LoVo (cell line): ENCODE results near the gene CACNG7.

Experiments used
- DNase-seq: peaks from one replicate; pipeline ENCODE4 v3.0.0-alpha.2; 2016; ENCODE audit warnings: low spot score

CACNG7 gene

DNA sequence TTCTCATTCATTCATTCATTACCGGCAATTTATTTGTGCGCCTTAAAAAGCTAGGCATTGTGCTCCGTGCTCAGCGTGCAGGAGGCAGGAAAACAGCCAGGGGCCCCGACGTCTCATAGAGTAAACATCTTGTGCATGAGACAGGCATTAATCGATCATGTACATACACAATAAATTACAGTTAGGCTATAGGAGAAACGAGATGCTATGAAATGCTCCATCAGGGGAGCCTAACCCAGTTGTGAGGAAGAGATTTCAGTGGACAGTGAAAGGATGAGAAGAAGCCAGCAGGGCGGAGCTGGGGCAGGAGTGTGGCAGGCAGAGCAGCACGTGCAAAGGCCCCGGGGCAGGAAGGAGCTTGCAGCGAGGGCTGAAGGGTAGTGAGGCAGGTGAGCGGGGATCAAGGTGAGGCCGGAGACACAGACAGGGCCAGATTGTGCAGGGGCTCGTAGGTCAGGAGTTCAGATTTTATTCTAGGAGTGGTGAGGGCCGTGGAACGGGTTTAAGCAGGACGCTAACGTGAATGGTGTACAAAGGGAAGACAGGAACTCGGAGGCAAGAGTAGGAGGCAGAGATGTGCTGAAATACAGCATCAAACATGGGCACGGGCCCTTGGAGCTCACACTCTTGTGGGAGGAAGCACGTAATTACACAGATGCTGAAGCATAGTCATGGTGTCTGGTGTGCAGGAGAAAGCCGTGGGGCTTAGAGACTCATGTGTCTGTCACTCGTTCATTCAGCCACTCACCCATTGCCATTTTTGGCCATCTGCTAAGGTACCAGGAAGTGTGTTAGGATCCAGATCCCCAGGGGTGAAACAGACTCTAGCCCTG, 74.6 kb downstream of the CACNG7 start:
- no peak for DNase-seq

DNA sequence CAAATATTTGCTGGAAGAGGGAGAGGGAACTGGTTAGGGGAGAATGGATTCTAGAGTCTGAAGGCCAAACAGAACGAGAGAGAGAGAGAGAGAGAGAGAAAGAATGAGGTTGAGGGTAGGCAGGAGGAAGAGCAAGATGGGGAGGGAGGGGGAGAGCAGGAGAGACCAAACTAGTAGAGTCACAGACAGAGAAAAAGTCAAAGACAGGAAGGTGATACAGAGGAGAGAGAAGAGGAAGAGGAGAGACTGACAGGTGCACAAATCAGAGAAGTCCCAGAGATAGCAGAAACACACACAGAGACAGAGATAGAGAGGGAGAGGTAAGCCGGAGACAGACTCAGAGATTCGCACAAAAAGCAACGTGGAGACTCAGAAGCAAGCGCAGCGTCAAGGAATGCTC, 76.8 kb downstream of the CACNG7 start:
- DNase-seq: no peak

DNA sequence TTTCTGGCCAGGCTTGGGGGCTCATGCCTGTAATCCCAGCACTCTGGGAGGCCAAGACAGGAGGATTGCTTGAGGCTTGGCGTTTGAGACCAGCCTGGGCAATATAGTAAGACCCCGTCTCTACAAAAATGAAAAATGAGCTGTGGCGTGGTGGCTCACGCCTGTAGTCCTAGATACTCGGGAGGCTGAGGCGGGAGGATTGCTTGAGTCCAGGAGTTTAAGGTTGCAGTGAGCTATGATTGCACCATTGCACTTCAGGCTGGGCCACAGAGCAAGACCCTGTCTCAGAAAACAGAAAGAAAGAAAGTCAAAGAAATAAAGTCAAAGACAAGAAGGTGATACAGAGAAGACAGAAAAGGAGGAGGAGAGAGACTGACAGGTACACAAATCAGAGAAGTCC, 79.9 kb downstream of the CACNG7 start:
- DNase-seq: no peak

DNA sequence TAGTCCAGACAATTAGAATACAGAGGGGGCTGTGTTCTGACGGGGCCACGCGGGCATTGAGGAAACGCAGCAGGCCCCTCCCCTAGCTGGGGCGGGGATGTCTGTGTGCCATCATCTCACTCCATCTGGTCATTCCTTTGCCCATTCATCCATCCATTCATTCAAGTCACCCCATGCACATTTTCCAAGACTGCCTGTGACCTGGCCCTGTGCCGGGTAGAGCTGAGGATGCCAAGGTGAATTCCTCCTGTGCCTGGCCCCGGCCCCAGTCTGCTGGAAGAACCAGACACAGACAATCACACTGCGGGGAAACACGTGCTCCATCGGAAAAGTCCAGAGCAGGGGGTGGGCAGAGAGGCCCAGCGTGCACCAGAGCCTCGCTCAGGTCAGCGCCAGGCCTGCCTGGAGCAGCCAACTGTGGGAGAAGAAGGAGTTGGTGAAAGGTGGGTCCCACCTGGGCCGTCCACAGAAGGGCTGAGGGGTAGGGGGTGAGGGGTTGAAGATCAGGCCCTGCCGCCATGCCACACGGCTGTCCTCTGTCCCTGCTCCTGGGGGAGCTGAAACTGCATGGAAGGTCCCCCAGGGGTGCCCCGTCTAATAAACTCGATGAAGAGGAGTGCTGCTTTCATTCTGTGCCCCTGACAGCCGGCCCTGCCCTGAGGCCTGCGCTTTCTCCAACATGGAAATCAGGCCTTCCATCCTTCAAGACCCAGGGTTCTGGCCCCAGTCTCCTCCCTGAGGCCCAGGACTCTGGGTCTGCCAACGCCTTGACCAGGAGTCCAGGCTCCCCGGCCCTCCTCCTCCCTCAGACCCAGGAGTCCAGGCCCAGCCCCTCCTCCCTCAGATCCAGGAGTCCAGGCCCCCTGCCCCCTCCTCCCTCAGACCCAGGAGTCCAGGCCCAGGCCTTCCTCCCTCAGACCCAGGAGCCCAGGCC, 80.8 kb downstream of the CACNG7 start:
- no peak for DNase-seq

DNA sequence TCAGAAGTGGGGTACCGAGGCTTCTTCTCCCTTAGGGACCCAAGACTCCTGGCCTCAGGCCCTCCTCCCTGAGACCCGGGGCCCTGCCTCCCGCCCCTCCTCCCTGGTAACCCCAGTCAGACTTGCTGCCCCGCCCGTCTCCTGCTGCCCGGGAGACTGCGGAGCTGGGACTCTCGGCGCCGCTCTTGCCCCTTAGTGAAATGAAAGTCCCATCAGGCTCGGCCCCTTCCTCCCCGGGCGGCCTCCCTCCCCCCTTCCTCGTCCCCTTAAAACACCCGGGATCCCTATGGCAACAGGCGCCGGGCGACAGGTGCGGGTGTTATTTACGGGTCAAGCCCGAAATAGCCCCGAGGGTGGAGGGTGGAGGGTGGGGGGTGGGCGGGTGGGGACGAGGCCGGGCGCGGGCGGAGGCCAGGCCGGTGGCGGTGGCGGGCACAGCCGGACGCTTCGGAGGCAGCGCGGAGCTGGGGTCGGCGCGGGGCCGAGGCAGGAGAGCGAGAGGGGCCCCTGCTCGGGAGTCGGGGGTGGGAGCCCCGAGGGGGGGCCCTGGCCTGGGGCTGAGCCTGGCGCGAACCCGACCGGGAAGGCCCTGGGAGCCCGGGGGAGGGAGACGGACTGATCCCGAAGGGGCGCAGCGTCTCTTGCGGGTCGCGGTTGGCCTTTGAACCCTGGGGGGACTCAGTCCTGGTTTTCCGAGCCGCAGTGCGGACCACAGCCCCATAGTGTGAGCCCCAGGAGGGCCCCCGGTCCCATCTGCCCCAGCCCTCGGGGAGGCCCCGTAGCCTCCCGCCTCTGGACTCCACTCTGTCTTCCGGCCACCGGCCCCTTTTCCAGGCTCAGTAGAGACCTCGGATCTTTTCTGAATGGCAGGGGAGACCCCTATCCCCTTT, 82.4 kb downstream of the CACNG7 start, which contains the start of gene CACNG6:
Gene CACNG6 (plus strand): TSS at position 414 of the 890 bp plus-strand sequence. CDS start 1,241 bp downstream, outside the sequence.
- DNase-seq: no peak

DNA sequence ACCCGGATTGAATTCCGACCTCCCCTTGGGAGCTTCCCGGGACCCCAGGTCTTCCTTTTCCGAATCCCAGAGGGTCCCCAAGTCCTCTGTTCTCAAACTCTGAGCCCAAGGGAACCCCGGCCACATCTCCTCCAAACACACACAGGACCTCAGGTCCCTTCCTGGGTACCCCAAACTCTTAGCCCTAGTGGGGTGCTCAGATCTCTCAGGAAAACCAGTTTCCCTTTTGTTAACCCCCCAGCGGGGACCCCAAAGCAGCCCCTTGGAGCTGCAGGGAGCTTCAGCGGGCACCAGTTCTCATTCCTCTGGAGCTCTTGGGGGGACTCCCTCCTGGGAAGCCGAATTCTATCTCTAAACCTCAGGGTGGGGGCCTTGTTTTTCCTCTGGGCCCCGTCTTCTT, 83.1 kb downstream of the CACNG7 start:
- no peak for DNase-seq

DNA sequence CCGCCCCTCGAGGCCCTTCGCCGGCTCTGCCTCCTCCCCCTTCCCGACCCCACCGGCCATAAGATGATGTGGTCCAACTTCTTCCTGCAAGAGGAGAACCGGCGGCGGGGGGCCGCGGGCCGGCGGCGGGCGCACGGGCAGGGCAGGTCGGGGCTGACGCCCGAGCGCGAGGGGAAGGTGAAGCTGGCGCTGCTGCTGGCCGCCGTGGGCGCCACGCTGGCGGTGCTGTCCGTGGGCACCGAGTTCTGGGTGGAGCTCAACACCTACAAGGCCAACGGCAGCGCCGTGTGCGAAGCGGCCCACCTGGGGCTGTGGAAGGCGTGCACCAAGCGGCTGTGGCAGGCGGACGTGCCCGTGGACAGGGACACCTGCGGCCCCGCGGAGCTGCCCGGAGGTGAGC, 83.7 kb downstream of the CACNG7 start:
- DNase-seq: no peak

DNA sequence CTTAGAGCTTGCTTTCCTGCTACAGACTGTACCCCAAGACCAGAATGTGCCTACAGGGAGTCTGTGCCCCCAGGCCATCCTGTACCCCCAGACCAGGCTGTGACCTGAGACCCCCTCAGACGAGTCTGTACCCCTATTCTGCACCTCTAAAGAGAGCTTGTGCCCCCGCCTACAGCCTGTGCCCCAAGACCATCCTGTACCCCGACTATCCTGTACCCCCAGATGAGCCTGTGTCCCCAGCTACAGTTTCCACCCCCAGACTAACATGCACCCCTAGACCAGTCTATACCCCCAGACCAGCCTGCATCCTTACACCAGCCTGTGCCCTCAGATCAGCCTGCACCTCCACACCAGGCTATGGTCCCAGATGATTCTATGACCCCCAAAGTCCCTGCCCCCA, 84.4 kb downstream of the CACNG7 start:
- DNase-seq: no peak
